GM10266 (cell line): Measurements from ENCODE around the gene PAK6.

Experiments used
- DNase-seq: peaks from one replicate; pipeline ENCODE4 v3.0.0; 2012; ENCODE audit errors: extremely low spot score
- CTCF ChIP-seq: IDR thresholded peaks from 2 replicates; pipeline ENCODE4 v1.5.1; 2012; ENCODE audit warnings: mild to moderate bottlenecking, low read depth; ENCODE audit not compliant: control insufficient read depth, insufficient read depth; ENCODE audit errors: missing control alignments

PAK6 gene

GRCh38 chr15:40278026-40278425, 39.2 kb downstream of the PAK6 start:
- no peak for TF ChIP-seq CTCF
- DNase-seq = no peak

- DNase-seq = peak; percentile 90
- TF ChIP-seq CTCF = peak; percentile 98
Measured at GRCh38 chr15:40279437-40280141, 40.7 kb downstream of the PAK6 start.

GRCh38 chr15:40280260-40281056, 41.6 kb downstream of the PAK6 start:
- DNase-seq = no peak
- TF ChIP-seq CTCF = no peak

GRCh38 chr15:40281057-40281800, 42.4 kb downstream of the PAK6 start:
- no peak for DNase-seq
- no peak for TF ChIP-seq CTCF

GRCh38 chr15:40281801-40282146, 42.9 kb downstream of the PAK6 start:
- DNase-seq = no peak
- no peak for TF ChIP-seq CTCF

- TF ChIP-seq CTCF = peak; percentile 73
Measured at GRCh38 chr15:40282147-40282868, 43.4 kb downstream of the PAK6 start.

More at GRCh38 chr15:40282147-40282868, 43.4 kb downstream of the PAK6 start:
- peak; percentile 80 for DNase-seq
